NCI-H345 treated with DMSO at 0.1 percent for 48 hours (cell line): Measurements from ENCODE around the gene CX3CR1.
"Not testable (repeated sequence)": the region's sequence is repeated elsewhere in the genome, so short reads cannot be mapped to it uniquely, and the experiment has no call there.

Experiments used
- DNase-seq: peaks from one replicate; lab custom pipeline; 2025; ENCODE audit not compliant: unreplicated experiment; lab: John Stamatoyannopoulos, UW

CX3CR1 gene

GRCh38 chr3:39268549-39268900 lies 11.3 kb downstream of the CX3CR1 start:
- no peak for DNase-seq

GRCh38 chr3:39267631-39268548 lies 11.9 kb downstream of the CX3CR1 start:
- no peak for DNase-seq

GRCh38 chr3:39264053-39264452 lies 15.8 kb downstream of the CX3CR1 start:
- no peak for DNase-seq

- no peak for DNase-seq
Observed at GRCh38 chr3:39263576-39263975, 16.3 kb downstream of the CX3CR1 start.

GRCh38 chr3:39262846-39263245 lies 17.0 kb downstream of the CX3CR1 start:
- no peak for DNase-seq

GRCh38 chr3:39261726-39262125 lies 18.1 kb downstream of the CX3CR1 start:
- no peak for DNase-seq

GRCh38 chr3:39260957-39261356 lies 18.9 kb downstream of the CX3CR1 start:
- no peak for DNase-seq

GRCh38 chr3:39260318-39260717 lies 19.5 kb downstream of the CX3CR1 start:
- DNase-seq = no peak

GRCh38 chr3:39255503-39256325 lies 24.1 kb downstream of the CX3CR1 start:
- no peak for DNase-seq

- DNase-seq = no peak
Observed at GRCh38 chr3:39254806-39255449, 24.9 kb downstream of the CX3CR1 start.

GRCh38 chr3:39251576-39251975 lies 28.3 kb downstream of the CX3CR1 start:
- no peak for DNase-seq

- no peak for DNase-seq
Observed at GRCh38 chr3:39250116-39250747, 29.6 kb downstream of the CX3CR1 start.

GRCh38 chr3:39249453-39250115 lies 30.3 kb downstream of the CX3CR1 start:
- no peak for DNase-seq

- no peak for DNase-seq
Observed at GRCh38 chr3:39241561-39241960, 38.3 kb downstream of the CX3CR1 start.

GRCh38 chr3:39237027-39237426 lies 42.8 kb downstream of the CX3CR1 start:
- DNase-seq = no peak

- no peak for DNase-seq
Observed at GRCh38 chr3:39234651-39235050, 45.2 kb downstream of the CX3CR1 start.

GRCh38 chr3:39232859-39233258 lies 47.0 kb downstream of the CX3CR1 start:
- DNase-seq = no peak

GRCh38 chr3:39230453-39230852 lies 49.4 kb downstream of the CX3CR1 start:
- DNase-seq = no peak

GRCh38 chr3:39228496-39228895 lies 51.3 kb downstream of the CX3CR1 start:
- DNase-seq = no peak

- DNase-seq = not testable (repeated sequence)
Observed at GRCh38 chr3:39227596-39227995, 52.2 kb downstream of the CX3CR1 start.
